GM23338 (cell line): Measurements from ENCODE around the gene JAK3.

Experiments
- CREB1 ChIP-seq: fragments of 250-450 bp; sonication (Bioruptor Pico); IDR thresholded peaks from 2 replicates; pipeline ENCODE4 v1.5.0; 2020; ENCODE audit warnings: low read depth, mild to moderate bottlenecking, moderate library complexity
- EZH2 ChIP-seq: fragments of 200-600 bp; sonication (generic); IDR thresholded peaks from one replicate; pipeline ENCODE4 v1.8.0; 2017; ENCODE audit warnings: antibody characterized with exemption, mild to moderate bottlenecking, low read depth; ENCODE audit not compliant: unreplicated experiment
- EZH2phosphoT487 ChIP-seq: fragments of 200-600 bp; sonication (generic); IDR thresholded peaks from one replicate; pipeline ENCODE4 v1.8.1; 2018; ENCODE audit warnings: antibody characterized with exemption; ENCODE audit not compliant: unreplicated experiment
- JUNB ChIP-seq: IDR thresholded peaks from one replicate; pipeline ENCODE4 v1.6.1; 2016; ENCODE audit warnings: antibody characterized with exemption; ENCODE audit not compliant: unreplicated experiment
- NANOG ChIP-seq: IDR thresholded peaks from 2 replicates; pipeline ENCODE4 v1.6.1; 2016; ENCODE audit warnings: antibody characterized with exemption, borderline replicate concordance
- POLR2AphosphoS5 ChIP-seq: IDR thresholded peaks from 2 replicates; pipeline ENCODE4 v1.6.1; 2016; ENCODE audit warnings: antibody characterized with exemption, low read depth
- TF ChIP-seq, protein P1 (sequence below), 2 experiments: fragments of 200-600 bp in 1 of 2; sonication (generic) in 1 of 2; conservative IDR thresholded peaks; 2 replicates each; pipeline versions ENCODE4 v1.5.1 to v1.6.1; 2016 to 2017; ENCODE audit warnings: antibody characterized with exemption in 2 of 2, low read depth in 2 of 2, mild to moderate bottlenecking in 2 of 2, moderate library complexity in 1 of 2
- TF ChIP-seq, protein P2 (sequence below): IDR thresholded peaks from one replicate; pipeline ENCODE4 v1.6.1; 2018; ENCODE audit warnings: antibody characterized with exemption; ENCODE audit not compliant: unreplicated experiment
- TF ChIP-seq, protein P3 (sequence below): IDR thresholded peaks from 2 replicates; pipeline ENCODE4 v1.6.1; 2016; ENCODE audit warnings: antibody characterized with exemption

DNA sequence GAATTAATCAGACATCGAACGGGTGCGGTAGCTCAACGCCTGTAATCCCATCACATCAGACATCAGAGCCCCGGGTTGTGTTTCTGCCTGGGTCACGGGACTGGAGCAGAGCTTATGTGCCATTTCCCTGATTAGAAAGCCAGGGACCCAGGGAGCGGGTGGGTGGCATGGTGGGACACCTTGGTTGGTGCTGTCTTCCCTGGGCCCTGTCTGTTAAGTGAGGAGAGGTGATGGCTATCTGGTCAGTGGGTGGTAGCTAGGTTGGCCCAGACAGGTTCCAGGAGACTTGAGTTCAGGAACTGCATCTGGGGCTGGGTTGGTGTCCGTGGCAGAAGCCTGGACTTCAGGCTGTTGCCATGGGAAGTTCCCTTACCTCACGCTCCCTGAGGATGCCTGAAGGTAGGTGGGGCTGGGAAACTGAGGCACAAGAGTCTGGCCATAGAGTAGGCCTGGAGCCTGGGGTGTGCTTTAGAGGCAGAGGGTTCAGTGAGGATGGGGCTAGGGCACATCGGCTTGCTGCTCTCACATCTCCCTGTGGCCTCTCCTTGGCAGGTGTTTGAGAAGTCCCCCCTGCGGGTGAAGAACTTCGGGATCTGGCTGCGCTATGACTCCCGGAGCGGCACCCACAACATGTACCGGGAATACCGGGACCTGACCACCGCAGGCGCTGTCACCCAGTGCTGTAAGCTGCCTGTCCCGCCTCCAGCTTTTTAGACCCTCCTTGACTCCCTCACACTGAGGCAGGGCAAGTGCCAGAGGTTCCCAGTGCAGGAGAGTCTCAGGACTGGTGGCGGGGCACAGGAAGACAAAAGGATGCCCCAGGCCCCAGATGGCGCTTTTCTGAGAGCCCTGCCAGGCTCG is 14.0 kb upstream of the JAK3 start:
- TF ChIP-seq, protein P1, sequence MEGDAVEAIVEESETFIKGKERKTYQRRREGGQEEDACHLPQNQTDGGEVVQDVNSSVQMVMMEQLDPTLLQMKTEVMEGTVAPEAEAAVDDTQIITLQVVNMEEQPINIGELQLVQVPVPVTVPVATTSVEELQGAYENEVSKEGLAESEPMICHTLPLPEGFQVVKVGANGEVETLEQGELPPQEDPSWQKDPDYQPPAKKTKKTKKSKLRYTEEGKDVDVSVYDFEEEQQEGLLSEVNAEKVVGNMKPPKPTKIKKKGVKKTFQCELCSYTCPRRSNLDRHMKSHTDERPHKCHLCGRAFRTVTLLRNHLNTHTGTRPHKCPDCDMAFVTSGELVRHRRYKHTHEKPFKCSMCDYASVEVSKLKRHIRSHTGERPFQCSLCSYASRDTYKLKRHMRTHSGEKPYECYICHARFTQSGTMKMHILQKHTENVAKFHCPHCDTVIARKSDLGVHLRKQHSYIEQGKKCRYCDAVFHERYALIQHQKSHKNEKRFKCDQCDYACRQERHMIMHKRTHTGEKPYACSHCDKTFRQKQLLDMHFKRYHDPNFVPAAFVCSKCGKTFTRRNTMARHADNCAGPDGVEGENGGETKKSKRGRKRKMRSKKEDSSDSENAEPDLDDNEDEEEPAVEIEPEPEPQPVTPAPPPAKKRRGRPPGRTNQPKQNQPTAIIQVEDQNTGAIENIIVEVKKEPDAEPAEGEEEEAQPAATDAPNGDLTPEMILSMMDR (conservative IDR thresholded peaks at IDR 0.05; ENCODE audit: low read depth in 2 of 2) = no peak
- no peak for TF ChIP-seq EZH2
- no peak for TF ChIP-seq CREB1
- no peak; the same call in 1 of the 2 replicates for TF ChIP-seq POLR2AphosphoS5
- TF ChIP-seq, protein P2, sequence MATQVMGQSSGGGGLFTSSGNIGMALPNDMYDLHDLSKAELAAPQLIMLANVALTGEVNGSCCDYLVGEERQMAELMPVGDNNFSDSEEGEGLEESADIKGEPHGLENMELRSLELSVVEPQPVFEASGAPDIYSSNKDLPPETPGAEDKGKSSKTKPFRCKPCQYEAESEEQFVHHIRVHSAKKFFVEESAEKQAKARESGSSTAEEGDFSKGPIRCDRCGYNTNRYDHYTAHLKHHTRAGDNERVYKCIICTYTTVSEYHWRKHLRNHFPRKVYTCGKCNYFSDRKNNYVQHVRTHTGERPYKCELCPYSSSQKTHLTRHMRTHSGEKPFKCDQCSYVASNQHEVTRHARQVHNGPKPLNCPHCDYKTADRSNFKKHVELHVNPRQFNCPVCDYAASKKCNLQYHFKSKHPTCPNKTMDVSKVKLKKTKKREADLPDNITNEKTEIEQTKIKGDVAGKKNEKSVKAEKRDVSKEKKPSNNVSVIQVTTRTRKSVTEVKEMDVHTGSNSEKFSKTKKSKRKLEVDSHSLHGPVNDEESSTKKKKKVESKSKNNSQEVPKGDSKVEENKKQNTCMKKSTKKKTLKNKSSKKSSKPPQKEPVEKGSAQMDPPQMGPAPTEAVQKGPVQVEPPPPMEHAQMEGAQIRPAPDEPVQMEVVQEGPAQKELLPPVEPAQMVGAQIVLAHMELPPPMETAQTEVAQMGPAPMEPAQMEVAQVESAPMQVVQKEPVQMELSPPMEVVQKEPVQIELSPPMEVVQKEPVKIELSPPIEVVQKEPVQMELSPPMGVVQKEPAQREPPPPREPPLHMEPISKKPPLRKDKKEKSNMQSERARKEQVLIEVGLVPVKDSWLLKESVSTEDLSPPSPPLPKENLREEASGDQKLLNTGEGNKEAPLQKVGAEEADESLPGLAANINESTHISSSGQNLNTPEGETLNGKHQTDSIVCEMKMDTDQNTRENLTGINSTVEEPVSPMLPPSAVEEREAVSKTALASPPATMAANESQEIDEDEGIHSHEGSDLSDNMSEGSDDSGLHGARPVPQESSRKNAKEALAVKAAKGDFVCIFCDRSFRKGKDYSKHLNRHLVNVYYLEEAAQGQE = no peak
- no peak for TF ChIP-seq JUNB
- TF ChIP-seq, protein P3, sequence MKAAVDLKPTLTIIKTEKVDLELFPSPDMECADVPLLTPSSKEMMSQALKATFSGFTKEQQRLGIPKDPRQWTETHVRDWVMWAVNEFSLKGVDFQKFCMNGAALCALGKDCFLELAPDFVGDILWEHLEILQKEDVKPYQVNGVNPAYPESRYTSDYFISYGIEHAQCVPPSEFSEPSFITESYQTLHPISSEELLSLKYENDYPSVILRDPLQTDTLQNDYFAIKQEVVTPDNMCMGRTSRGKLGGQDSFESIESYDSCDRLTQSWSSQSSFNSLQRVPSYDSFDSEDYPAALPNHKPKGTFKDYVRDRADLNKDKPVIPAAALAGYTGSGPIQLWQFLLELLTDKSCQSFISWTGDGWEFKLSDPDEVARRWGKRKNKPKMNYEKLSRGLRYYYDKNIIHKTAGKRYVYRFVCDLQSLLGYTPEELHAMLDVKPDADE = no peak
- TF ChIP-seq NANOG = no peak
- no peak for TF ChIP-seq EZH2phosphoT487
